SK-N-SH (cell line): ENCODE data around the gene RPP25. TPM values are rescaled to one million over a fixed set of nuclear protein-coding genes. Genes with fewer than 3 reads are reported as not detected.
A peak's percentile ranks its signal among the peaks of the same experiment; 100 is the strongest.

Experiments
- CTCF ChIA-PET: fragments of 300-600, 350-600 bp; formaldehyde crosslinking; extraction: SDS; loops from one replicate; lab custom pipeline; 2021; lab: Yijun Ruan, JAX
- POLR2A ChIA-PET: fragments of 350-600 bp; sonication (Branson Sonifier 250); formaldehyde crosslinking; extraction: SDS; loops from one replicate; lab custom pipeline; 2020; ENCODE audit warnings: antibody characterized with exemption, inconsistent platforms; lab: Yijun Ruan, JAX
- DNase-seq: peaks from one replicate; pipeline ENCODE4 v3.0.0; 2012
- H2AFZ ChIP-seq: fragments of 200-600 bp; sonication (generic); 2 replicates; pipeline ENCODE4 v1.8.1; 2016; ENCODE audit warnings: antibody characterized with exemption, mild to moderate bottlenecking, low read depth
- H3F3A ChIP-seq: fragments of 200-600 bp; sonication (generic); replicated peaks from 2 replicates; pipeline ENCODE3; 2016; ENCODE audit warnings: antibody characterized with exemption, mild to moderate bottlenecking; ENCODE audit not compliant: insufficient read depth
- H3K27ac ChIP-seq, 2 experiments: fragments of 200-500 bp in 1 of 2; fragments of 200-600 bp in 1 of 2; sonication (Bioruptor generic) in 1 of 2; sonication (generic), shearing (Covaris generic) in 1 of 2; 2 replicates each; pipeline versions ENCODE4 v1.5.1 to v1.6.1; 2014 to 2016; ENCODE audit warnings: low read depth in 2 of 2, inconsistent platforms in 1 of 2, low read length in 1 of 2, mild to moderate bottlenecking in 1 of 2, mixed read lengths in 1 of 2
- H3K27me3 ChIP-seq: fragments of 200-600 bp; sonication (generic), shearing (Covaris generic); 2 replicates; pipeline ENCODE4 v1.6.1; 2016; ENCODE audit warnings: mixed run types; ENCODE audit not compliant: insufficient read depth
- H3K36me3 ChIP-seq, 2 experiments: fragments of 200-500 bp in 1 of 2; fragments of 200-600 bp in 1 of 2; sonication (Bioruptor generic) in 1 of 2; sonication (generic) in 1 of 2; replicated peaks in 1 of 2; 2 replicates each; pipeline versions ENCODE3 to v1.5.1; 2014 to 2016; ENCODE audit warnings: low read length in 1 of 2, mild to moderate bottlenecking in 1 of 2; ENCODE audit not compliant: insufficient read depth in 2 of 2, control insufficient read depth in 1 of 2
- H3K4me1 ChIP-seq, 2 experiments: fragments of 200-500 bp in 1 of 2; fragments of 200-600 bp in 1 of 2; sonication (Bioruptor generic) in 1 of 2; sonication (generic), shearing (Covaris generic) in 1 of 2; 2 replicates each; pipeline versions ENCODE4 v1.5.1 to v1.6.1; 2014 to 2016; ENCODE audit warnings: low read depth in 1 of 2, low read length in 1 of 2, mixed run types in 1 of 2; ENCODE audit not compliant: insufficient read depth in 2 of 2, control insufficient read depth in 1 of 2
- H3K4me2 ChIP-seq: fragments of 200-600 bp; sonication (generic), shearing (Covaris generic); 2 replicates; pipeline ENCODE4 v1.6.1; 2017; ENCODE audit warnings: mixed run types
- H3K4me3 ChIP-seq, 2 experiments: fragments of 200-500 bp in 1 of 2; fragments of 200-600 bp in 1 of 2; sonication (Bioruptor generic) in 1 of 2; sonication (generic), shearing (Covaris generic) in 1 of 2; 2 replicates each; pipeline versions ENCODE4 v1.5.1 to v1.8.1; 2014 to 2016; ENCODE audit warnings: low read depth in 2 of 2, inconsistent platforms in 1 of 2, low read length in 1 of 2, mild to moderate bottlenecking in 1 of 2, mixed read lengths in 1 of 2, moderate library complexity in 1 of 2
- H3K79me2 ChIP-seq: fragments of 200-600 bp; sonication (generic); 2 replicates; pipeline ENCODE4 v1.8.1; 2017; ENCODE audit warnings: mild to moderate bottlenecking; ENCODE audit not compliant: insufficient read depth
- H3K9ac ChIP-seq: fragments of 200-600 bp; sonication (generic); 2 replicates; pipeline ENCODE4 v1.6.1; 2017; ENCODE audit warnings: mixed run types
- H3K9me2 ChIP-seq: fragments of 200-600 bp; sonication (generic); 2 replicates; pipeline ENCODE4 v1.6.1; 2017; ENCODE audit warnings: mixed run types
- H3K9me3 ChIP-seq: fragments of 200-600 bp; sonication (generic); 2 replicates; pipeline ENCODE4 v1.6.1; 2017; ENCODE audit warnings: mixed run types, mild to moderate bottlenecking, moderate library complexity
- H4K20me1 ChIP-seq: fragments of 200-600 bp; sonication (generic); 2 replicates; pipeline ENCODE4 v1.6.1; 2017; ENCODE audit warnings: mild to moderate bottlenecking, mixed run types; ENCODE audit not compliant: insufficient read depth
- CHD2 ChIP-seq: fragments of 150-350 bp; IDR thresholded peaks from 2 replicates; pipeline ENCODE4 v1.6.1; 2018; ENCODE audit warnings: low read length; ENCODE audit not compliant: partially characterized antibody
- EP300 ChIP-seq, 2 experiments: IDR thresholded peaks; 2 replicates each; pipeline versions ENCODE4 v1.4.0 to v1.6.1; 2012; ENCODE audit warnings: borderline replicate concordance in 1 of 2, low read depth in 1 of 2, low read length in 1 of 2
- EZH2phosphoT487 ChIP-seq: fragments of 200-600 bp; sonication (generic); IDR thresholded peaks from 2 replicates; pipeline ENCODE4 v1.6.1; 2017; ENCODE audit warnings: low read depth, mixed run types, mild to moderate bottlenecking, antibody characterized with exemption, moderate library complexity, borderline replicate concordance
- FOXJ3 ChIP-seq: sonication (generic); formaldehyde crosslinking; IDR thresholded peaks from 2 replicates; pipeline ENCODE4 v1.5.1; 2020; ENCODE audit warnings: mild to moderate bottlenecking, missing genetic modification reagents
- FOXM1 ChIP-seq: IDR thresholded peaks from 2 replicates; pipeline ENCODE4 v1.4.0; 2012; ENCODE audit warnings: low read depth, mild to moderate bottlenecking
- GATA2 ChIP-seq: sonication (generic); formaldehyde crosslinking; IDR thresholded peaks from 2 replicates; pipeline ENCODE4 v1.5.0; 2020; ENCODE audit warnings: mild to moderate bottlenecking, missing genetic modification reagents
- MXI1 ChIP-seq: IDR thresholded peaks from 2 replicates; pipeline ENCODE4 v1.6.1; 2012; ENCODE audit warnings: mild to moderate bottlenecking, low read depth, low read length, improper control_type of control experiment
- NFIC ChIP-seq: IDR thresholded peaks from 2 replicates; pipeline ENCODE4 v1.4.0; 2012; ENCODE audit warnings: borderline replicate concordance
- POLR2AphosphoS5 ChIP-seq: IDR thresholded peaks from 2 replicates; pipeline ENCODE4 v1.6.1; 2012; ENCODE audit warnings: low read depth, low read length
- RAD21 ChIP-seq: IDR thresholded peaks from 2 replicates; pipeline ENCODE4 v1.6.1; 2012; ENCODE audit warnings: mild to moderate bottlenecking, low read length
- RCOR1 ChIP-seq: fragments of 150-350 bp; IDR thresholded peaks from 2 replicates; pipeline ENCODE4 v1.6.1; 2017; ENCODE audit warnings: antibody characterized with exemption, low read length
- REST ChIP-seq: IDR thresholded peaks from 2 replicates; pipeline ENCODE4 v1.6.1; 2012; ENCODE audit warnings: mild to moderate bottlenecking, low read depth, low read length, moderate library complexity
- RXRA ChIP-seq: IDR thresholded peaks from 2 replicates; pipeline ENCODE4 v1.4.0; 2012; ENCODE audit warnings: low read depth, mild to moderate bottlenecking, borderline replicate concordance
- SIN3A ChIP-seq: IDR thresholded peaks from 2 replicates; pipeline ENCODE4 v1.6.1; 2012; ENCODE audit warnings: low read depth, mild to moderate bottlenecking, low read length, moderate library complexity, borderline replicate concordance
- SMC3 ChIP-seq: IDR thresholded peaks from 2 replicates; pipeline ENCODE4 v1.6.1; 2012; ENCODE audit warnings: low read depth, low read length, improper control_type of control experiment
- YY1 ChIP-seq: IDR thresholded peaks from 2 replicates; pipeline ENCODE4 v1.4.0; 2012; ENCODE audit warnings: low read depth, mild to moderate bottlenecking
- WGBS: methylation state at CpG from one replicate; pipeline ENCODE4 v1.1.6; 2017; ENCODE audit warnings: low lambda C conversion rate; 5-methylcytosine and 5-hydroxymethylcytosine counted together
- polyA plus RNA-seq, 3 experiments: library from polyadenylated mRNA; depleted of rRNA; stranded (reverse); fragments of >200 nt; gene quantifications; 2 replicates each; pipeline ENCODE4 v1.2.3, GENCODE V29; 2012
- TF ChIP-seq, protein P1 (sequence below): IDR thresholded peaks from 2 replicates; pipeline ENCODE4; 2012

Gene RPP25
- polyA plus RNA-seq, 1 of the 3 experiments (the other 2 are of a cell fraction): 1.7 TPM

DNA sequence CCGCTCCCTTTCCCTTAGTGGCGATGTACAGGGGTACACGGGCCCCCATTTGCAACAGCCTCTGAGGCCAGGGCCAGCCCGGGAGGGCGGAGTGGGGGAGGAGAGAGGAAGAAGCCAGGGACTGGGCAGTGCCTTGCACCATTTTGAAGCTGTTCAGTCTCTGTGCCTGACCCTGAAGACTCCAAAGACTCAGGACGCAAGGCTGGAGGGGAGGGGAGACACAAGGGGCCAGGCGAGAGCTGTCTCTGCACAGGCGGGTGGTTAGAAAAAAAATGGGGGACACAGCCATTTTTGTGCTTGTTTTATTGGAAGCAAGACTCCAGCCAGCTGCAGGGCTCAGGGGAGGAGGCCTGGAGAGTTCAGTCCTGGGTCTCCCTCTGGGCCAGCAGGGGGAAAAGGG, 1.6 kb downstream of the RPP25 start:
- H3K27ac ChIP-seq: peak overlapping the region in 1 of 2 experiments; percentile 98; a peak in 3 of 4 replicates
- H3K36me3 ChIP-seq: no peaks in the 10 kb centered on the region
- H3K9me2 ChIP-seq: no peaks in the 10 kb centered on the region
- H2AFZ ChIP-seq: no peak overlapping the region
- peak overlapping the region; percentile 90 for H3K4me2 ChIP-seq
- no peaks in the 10 kb centered on the region for H3K9me3 ChIP-seq
- H3F3A ChIP-seq: no peaks in the 10 kb centered on the region
- TF ChIP-seq POLR2AphosphoS5 (no peak), EZH2phosphoT487 (no peak), SMC3 (no peak), FOXJ3 (no peak), SIN3A (no peak)
- TF ChIP-seq, all 33 proteins: peak for 0
- DNase-seq: peak; percentile 31
- CTCF ChIA-PET: interaction anchor here (0.7 to 5.6 kb wide), 20 partner anchors 17 to 246 kb away, joined by 3 to 36 read pairs (median 4); partner anchors contain the start of genes C15orf39, CSK, FAM219B and SCAMP5
- 62% methylated on average over 8 of the region's 8 CpGs for WGBS
- Histone ChIP-seq H3K4me3 (peak overlapping the region in 1 of 2 experiments; percentile 54; a peak in 2 of 4 replicates), H3K27me3 (no peaks in the 10 kb centered on the region; the same call in 1 of the 2 replicates), H3K79me2 (no peaks in the 10 kb centered on the region), H3K9ac (no peak overlapping the region), H4K20me1 (no peaks in the 10 kb centered on the region), H3K4me1 (peaks cover 0 to 39% of the 10 kb centered on the region in 2 experiments; a peak in 1 of 4 replicates)
- POLR2A ChIA-PET: interaction anchor here (0.7 to 5.5 kb wide), 10 partner anchors 13 to 184 kb away, joined by 3 to 47 read pairs (median 6); partner anchors contain the start of genes COX5A, FAM219B, PPCDC and SCAMP5

GRCh38 chr15:74954515-74954914, 2.1 kb downstream of the RPP25 start:
- Histone ChIP-seq H3F3A (no peaks in the 10 kb centered on the region), H3K36me3 (no peaks in the 10 kb centered on the region), H3K27me3 (no peaks in the 10 kb centered on the region; the same call in 1 of the 2 replicates), H2AFZ (no peak overlapping the region), H3K9me2 (no peaks in the 10 kb centered on the region), H3K4me3 (peak overlapping the region in 1 of 2 experiments; percentile 54; a peak in 1 of 4 replicates), H3K9me3 (no peaks in the 10 kb centered on the region), H4K20me1 (no peaks in the 10 kb centered on the region), H3K4me2 (peak overlapping the region; percentile 90; the same call in 1 of the 2 replicates), H3K27ac (peak overlapping the region in 1 of 2 experiments; percentile 98; a peak in 2 of 4 replicates), H3K4me1 (peaks cover 0 to 40% of the 10 kb centered on the region in 2 experiments; a peak in 1 of 4 replicates), H3K9ac (no peak overlapping the region), H3K79me2 (no peaks in the 10 kb centered on the region)
- CTCF ChIA-PET: interaction anchor here (0.6 to 5.6 kb wide), 13 partner anchors 8 to 247 kb away, joined by 3 to 36 read pairs (median 7); partner anchors contain the start of genes C15orf39, CSK, SCAMP5 and ULK3
- DNase-seq: peak; percentile 79
- POLR2A ChIA-PET: interaction anchor here (0.6 to 5.5 kb wide), 12 partner anchors 10 to 184 kb away, joined by 3 to 47 read pairs (median 6); partner anchors contain the start of genes COX5A, FAM219B, PPCDC and SCAMP5
- TF ChIP-seq, protein P1, sequence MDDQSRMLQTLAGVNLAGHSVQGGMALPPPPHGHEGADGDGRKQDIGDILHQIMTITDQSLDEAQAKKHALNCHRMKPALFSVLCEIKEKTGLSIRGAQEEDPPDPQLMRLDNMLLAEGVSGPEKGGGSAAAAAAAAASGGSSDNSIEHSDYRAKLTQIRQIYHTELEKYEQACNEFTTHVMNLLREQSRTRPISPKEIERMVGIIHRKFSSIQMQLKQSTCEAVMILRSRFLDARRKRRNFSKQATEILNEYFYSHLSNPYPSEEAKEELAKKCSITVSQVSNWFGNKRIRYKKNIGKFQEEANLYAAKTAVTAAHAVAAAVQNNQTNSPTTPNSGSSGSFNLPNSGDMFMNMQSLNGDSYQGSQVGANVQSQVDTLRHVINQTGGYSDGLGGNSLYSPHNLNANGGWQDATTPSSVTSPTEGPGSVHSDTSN: 0 out of 2 replicates have a peak, but pooled peaks have one; percentile 9
- TF ChIP-seq CHD2 (peak; percentile 94), EP300 (IDR thresholded peaks at IDR 0.05; ENCODE audit: borderline replicate concordance in 1 of 2, low read depth in 1 of 2, low read length in 1 of 2) (peak in 1 of 2 experiments; percentile 92; a peak in 2 of 4 replicates), RAD21 (peak; percentile 17), NFIC (no peak), RCOR1 (peak; percentile 94), FOXJ3 (0 out of 2 replicates have a peak, but pooled peaks have one; percentile 64), YY1 (no peak), FOXM1 (no peak), GATA2 (CRISPR knock-in tag) (peak; percentile 98), RXRA (no peak), MXI1 (peak; percentile 83), REST (no peak), POLR2AphosphoS5 (0 out of 2 replicates have a peak, but pooled peaks have one; percentile 28)
